ENCODE results near the gene NEU3.

- no peak for TF ChIP-seq TSHZ2 (CRISPR knock-in tag; IDR thresholded peaks at IDR 0.05)
- TF ChIP-seq ZFP3 (CRISPR knock-in tag; IDR thresholded peaks at IDR 0.05), result no peak
- TF ChIP-seq, protein P1, sequence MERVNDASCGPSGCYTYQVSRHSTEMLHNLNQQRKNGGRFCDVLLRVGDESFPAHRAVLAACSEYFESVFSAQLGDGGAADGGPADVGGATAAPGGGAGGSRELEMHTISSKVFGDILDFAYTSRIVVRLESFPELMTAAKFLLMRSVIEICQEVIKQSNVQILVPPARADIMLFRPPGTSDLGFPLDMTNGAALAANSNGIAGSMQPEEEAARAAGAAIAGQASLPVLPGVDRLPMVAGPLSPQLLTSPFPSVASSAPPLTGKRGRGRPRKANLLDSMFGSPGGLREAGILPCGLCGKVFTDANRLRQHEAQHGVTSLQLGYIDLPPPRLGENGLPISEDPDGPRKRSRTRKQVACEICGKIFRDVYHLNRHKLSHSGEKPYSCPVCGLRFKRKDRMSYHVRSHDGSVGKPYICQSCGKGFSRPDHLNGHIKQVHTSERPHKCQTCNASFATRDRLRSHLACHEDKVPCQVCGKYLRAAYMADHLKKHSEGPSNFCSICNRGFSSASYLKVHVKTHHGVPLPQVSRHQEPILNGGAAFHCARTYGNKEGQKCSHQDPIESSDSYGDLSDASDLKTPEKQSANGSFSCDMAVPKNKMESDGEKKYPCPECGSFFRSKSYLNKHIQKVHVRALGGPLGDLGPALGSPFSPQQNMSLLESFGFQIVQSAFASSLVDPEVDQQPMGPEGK (CRISPR knock-in tag; IDR thresholded peaks at IDR 0.05; ENCODE audit: borderline replicate concordance), result no peak
- TF ChIP-seq, protein P2, sequence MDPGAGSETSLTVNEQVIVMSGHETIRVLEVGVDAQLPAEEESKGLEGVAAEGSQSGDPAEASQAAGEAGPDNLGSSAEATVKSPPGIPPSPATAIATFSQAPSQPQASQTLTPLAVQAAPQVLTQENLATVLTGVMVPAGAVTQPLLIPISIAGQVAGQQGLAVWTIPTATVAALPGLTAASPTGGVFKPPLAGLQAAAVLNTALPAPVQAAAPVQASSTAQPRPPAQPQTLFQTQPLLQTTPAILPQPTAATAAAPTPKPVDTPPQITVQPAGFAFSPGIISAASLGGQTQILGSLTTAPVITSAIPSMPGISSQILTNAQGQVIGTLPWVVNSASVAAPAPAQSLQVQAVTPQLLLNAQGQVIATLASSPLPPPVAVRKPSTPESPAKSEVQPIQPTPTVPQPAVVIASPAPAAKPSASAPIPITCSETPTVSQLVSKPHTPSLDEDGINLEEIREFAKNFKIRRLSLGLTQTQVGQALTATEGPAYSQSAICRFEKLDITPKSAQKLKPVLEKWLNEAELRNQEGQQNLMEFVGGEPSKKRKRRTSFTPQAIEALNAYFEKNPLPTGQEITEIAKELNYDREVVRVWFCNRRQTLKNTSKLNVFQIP (CRISPR knock-in tag; IDR thresholded peaks at IDR 0.05; ENCODE audit: borderline replicate concordance, low read depth), result no peak
- no peak for TF ChIP-seq ARNTL (CRISPR knock-in tag; IDR thresholded peaks at IDR 0.05; ENCODE audit: borderline replicate concordance, low read depth)
- no peak for TF ChIP-seq RARB (CRISPR knock-in tag; IDR thresholded peaks at IDR 0.05)
- no peak for TF ChIP-seq ZC3H10 (CRISPR knock-in tag; IDR thresholded peaks at IDR 0.05)
- no peak for TF ChIP-seq GLIS3 (CRISPR knock-in tag; IDR thresholded peaks at IDR 0.05)
- TF ChIP-seq ESRRG (CRISPR knock-in tag; IDR thresholded peaks at IDR 0.05), result no peak
These were observed 43.2 kb downstream of the NEU3 start for GRCh38 chr11:75031771-75032549.

All from SK-N-SH treated with all-trans-retinoic acid at 6 μM for 48 hours (cell line).